Subcutaneous abdominal adipose tissue (tissue), 5 donors: Measurements from ENCODE around the gene THPO.

Experiments used
- H3K27ac ChIP-seq: one replicate; pipeline ENCODE4 v1.7.0; 2013; ENCODE audit warnings: low read depth, mild to moderate bottlenecking, inconsistent platforms, low read length, moderate library complexity
- H3K27me3 ChIP-seq, 5 donors: one replicate each; pipeline ENCODE4 v1.7.0; 2013; ENCODE audit warnings: low read length in 5 of 5, inconsistent platforms in 1 of 5; ENCODE audit not compliant: control insufficient read depth in 5 of 5, insufficient read depth in 4 of 5
- H3K36me3 ChIP-seq, 5 donors: one replicate each; pipeline ENCODE4 v1.7.0; 2013; ENCODE audit warnings: low read length in 5 of 5; ENCODE audit not compliant: control insufficient read depth in 5 of 5, insufficient read depth in 5 of 5
- H3K4me1 ChIP-seq, 5 donors: one replicate each; pipeline ENCODE4 v1.7.0; 2013; ENCODE audit warnings: low read length in 5 of 5, mild to moderate bottlenecking in 3 of 5, moderate library complexity in 1 of 5; ENCODE audit not compliant: control insufficient read depth in 5 of 5, insufficient read depth in 5 of 5
- H3K4me3 ChIP-seq, 5 donors: one replicate each; pipeline ENCODE4 v1.7.0; 2013; ENCODE audit warnings: low read length in 5 of 5, low read depth in 1 of 5
- H3K9ac ChIP-seq, 5 donors: one replicate each; pipeline ENCODE4 v1.7.0; 2013; ENCODE audit warnings: low read length in 5 of 5, mild to moderate bottlenecking in 4 of 5, moderate library complexity in 3 of 5
- H3K9me3 ChIP-seq, 5 donors: one replicate each; pipeline ENCODE4 v1.7.0; 2013; ENCODE audit warnings: low read length in 5 of 5; ENCODE audit not compliant: control insufficient read depth in 5 of 5
- donor health status: healthy.
- donor health status: healthy.
- donor health status: healthy.
- donor health status: healthy.
- donor health status: healthy.

The THPO gene

GRCh38 chr3:184335291-184335660 lies 42.7 kb downstream of the THPO start:
- Histone ChIP-seq H3K9ac (peak overlapping the region in 4 of 5 donors; percentile 63 to 87 (median 79)), H3K4me3 (peak overlapping the region; percentile 31 to 80 (median 74)), H3K27me3 (no peaks in the 10 kb centered on the region), H3K4me1 (peaks cover 8 to 55% (median 38%) of the 10 kb centered on the region in 5 donors), H3K27ac (peak overlapping the region; percentile 98), H3K9me3 (no peaks in the 10 kb centered on the region), H3K36me3 (peaks cover 0 to 50% (median 48%) of the 10 kb centered on the region in 5 donors)

DNA sequence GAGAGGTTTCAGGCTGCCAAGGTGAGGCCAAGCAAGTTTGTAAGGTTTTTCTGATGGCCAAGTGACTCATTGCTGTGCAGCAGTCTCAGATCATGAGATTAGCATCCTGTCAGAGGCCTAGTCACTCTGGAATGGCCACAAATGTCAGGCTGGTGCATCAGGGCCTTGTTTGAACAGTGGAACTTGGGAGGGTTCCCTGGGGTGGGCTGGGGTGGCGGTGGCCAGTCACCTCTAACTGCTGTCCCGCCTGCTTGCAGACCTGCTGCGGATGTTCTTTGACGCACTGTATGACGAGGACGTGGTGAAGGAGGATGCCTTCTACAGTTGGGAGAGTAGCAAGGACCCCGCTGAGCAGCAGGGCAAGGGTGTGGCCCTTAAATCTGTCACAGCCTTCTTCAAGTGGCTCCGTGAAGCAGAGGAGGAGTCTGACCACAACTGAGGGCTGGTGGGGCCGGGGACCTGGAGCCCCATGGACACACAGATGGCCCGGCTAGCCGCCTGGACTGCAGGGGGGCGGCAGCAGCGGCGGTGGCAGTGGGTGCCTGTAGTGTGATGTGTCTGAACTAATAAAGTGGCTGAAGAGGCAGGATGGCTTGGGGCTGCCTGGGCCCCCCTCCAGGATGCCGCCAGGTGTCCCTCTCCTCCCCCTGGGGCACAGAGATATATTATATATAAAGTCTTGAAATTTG lies 43.4 kb downstream of the THPO start:
- Histone ChIP-seq H3K4me1 (peaks cover 8 to 55% (median 38%) of the 10 kb centered on the region in 5 donors), H3K27me3 (no peaks in the 10 kb centered on the region), H3K9me3 (no peaks in the 10 kb centered on the region), H3K36me3 (peaks cover 2 to 57% (median 53%) of the 10 kb centered on the region in 5 donors), H3K9ac (no peak overlapping the region), H3K27ac (peak overlapping the region; percentile 98), H3K4me3 (no peak overlapping the region)

- Histone ChIP-seq H3K27ac (peak overlapping the region; percentile 39), H3K36me3 (peaks cover 4 to 66% (median 62%) of the 10 kb centered on the region in 5 donors), H3K9me3 (no peaks in the 10 kb centered on the region), H3K27me3 (no peaks in the 10 kb centered on the region), H3K4me1 (peaks cover 8 to 49% (median 32%) of the 10 kb centered on the region in 5 donors), H3K9ac (no peak overlapping the region), H3K4me3 (no peak overlapping the region)
Observed at GRCh38 chr3:184333700-184334099, 44.3 kb downstream of the THPO start.

DNA sequence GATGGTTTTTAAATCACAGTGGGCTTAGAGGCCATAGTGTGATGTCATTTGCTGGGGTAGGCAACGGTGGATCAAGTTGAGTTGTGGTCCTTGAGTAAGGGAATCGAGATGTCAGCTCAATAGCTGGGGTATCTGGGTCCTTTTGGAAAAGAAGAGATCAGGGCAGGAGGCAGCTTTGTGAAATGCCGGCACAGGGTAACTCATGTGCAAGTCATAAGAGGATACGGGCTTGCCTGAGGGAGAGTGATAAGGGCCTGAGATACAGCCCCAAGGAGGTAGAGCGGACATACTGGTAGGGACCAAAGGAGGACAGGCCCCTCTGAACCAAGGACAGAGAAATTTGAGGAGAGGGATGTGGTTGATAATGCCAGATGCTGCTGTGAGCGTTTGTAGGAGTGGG lies 44.8 kb downstream of the THPO start:
- Histone ChIP-seq H3K9me3 (no peaks in the 10 kb centered on the region), H3K27me3 (no peaks in the 10 kb centered on the region), H3K36me3 (peaks cover 4 to 71% (median 67%) of the 10 kb centered on the region in 5 donors), H3K4me3 (no peak overlapping the region), H3K27ac (peak overlapping the region; percentile 39), H3K4me1 (peaks cover 8 to 44% (median 27%) of the 10 kb centered on the region in 5 donors), H3K9ac (no peak overlapping the region)

- Histone ChIP-seq H3K27me3 (no peaks in the 10 kb centered on the region), H3K4me3 (no peak overlapping the region), H3K36me3 (peaks cover 4 to 77% (median 73%) of the 10 kb centered on the region in 5 donors), H3K27ac (peak overlapping the region; percentile 39), H3K9ac (peak overlapping the region in 2 of 5 donors; percentile 14 to 28), H3K9me3 (no peaks in the 10 kb centered on the region), H3K4me1 (peaks cover 8 to 37% (median 21%) of the 10 kb centered on the region in 5 donors)
Observed at GRCh38 chr3:184332370-184333090, 45.5 kb downstream of the THPO start.

DNA sequence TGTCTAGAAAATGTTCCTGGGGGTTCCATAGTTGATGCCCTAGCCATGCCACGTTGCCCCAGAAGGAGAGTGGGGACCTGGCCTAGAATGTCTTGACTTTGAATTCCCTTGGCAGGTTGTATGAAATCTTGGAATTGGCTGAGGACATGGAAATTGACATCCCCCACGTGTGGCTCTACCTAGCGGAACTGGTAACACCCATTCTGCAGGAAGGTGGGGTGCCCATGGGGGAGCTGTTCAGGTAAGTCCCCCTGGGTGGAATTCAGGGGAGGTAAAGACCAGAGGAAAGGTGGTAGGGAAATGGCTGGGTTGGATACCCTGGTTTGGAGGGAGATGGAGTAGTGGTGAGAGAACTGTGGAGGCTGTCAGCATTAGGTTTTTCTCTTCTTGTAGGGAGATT lies 49.5 kb downstream of the THPO start:
- Histone ChIP-seq H3K36me3 (peaks cover 14 to 98% (median 96%) of the 10 kb centered on the region in 5 donors), H3K9me3 (no peaks in the 10 kb centered on the region), H3K9ac (no peak overlapping the region), H3K27me3 (no peaks in the 10 kb centered on the region), H3K4me1 (peaks cover 3 to 21% (median 5%) of the 10 kb centered on the region in 5 donors), H3K4me3 (no peak overlapping the region), H3K27ac (no peak overlapping the region)

DNA sequence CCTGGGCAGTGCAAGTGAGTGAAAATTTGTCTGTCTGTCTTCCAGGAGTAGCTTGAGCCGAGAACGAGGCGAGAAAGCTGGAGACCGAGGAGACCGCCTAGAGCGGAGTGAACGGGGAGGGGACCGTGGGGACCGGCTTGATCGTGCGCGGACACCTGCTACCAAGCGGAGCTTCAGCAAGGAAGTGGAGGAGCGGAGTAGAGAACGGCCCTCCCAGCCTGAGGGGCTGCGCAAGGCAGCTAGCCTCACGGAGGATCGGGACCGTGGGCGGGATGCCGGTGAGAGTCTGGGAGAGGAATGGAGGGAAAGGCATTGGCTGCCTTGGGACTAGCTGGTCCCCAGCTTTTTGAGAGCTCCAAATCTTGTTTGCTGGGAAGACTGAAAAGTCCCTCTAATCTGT lies 50.8 kb downstream of the THPO start:
- H3K36me3 ChIP-seq: peaks cover 14 to 98% (median 96%) of the 10 kb centered on the region in 5 donors
- H3K4me3 ChIP-seq: no peak overlapping the region
- H3K9me3 ChIP-seq: no peaks in the 10 kb centered on the region
- H3K27ac ChIP-seq: no peak overlapping the region
- no peaks in the 10 kb centered on the region for H3K27me3 ChIP-seq
- H3K9ac ChIP-seq: no peak overlapping the region
- H3K4me1 ChIP-seq: peaks cover 11 to 21% (median 18%) of the 10 kb centered on the region in 5 donors

DNA sequence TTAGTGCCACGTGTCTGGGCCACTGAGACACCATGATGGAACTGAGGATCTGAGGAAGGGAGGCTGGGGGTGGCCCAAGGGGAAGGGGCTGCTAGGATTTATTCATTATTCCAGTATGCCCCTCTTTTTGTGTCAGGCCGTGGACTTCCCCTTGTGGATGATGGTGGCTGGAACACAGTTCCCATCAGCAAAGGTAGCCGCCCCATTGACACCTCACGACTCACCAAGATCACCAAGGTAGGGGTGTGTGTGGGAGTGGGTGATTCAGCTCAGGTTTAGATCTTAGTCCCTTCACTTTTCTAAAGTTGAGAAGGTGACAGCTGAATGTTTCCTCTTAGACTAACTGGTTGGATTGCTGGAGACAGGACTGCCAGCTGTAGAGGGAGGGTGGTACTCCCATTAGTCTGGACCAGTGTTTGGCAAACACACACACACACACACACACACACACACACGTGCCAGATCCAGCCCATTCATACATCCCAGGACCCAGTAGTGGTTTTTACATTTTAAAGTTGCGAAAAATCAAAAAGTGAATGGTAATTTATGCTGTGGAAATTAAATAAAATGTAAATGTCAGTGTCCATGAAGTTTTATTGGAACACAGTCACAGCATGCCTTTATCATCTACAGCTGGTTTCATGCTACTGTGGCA lies 52.2 kb downstream of the THPO start:
- Histone ChIP-seq H3K27me3 (no peaks in the 10 kb centered on the region), H3K36me3 (peaks cover 14 to 98% (median 96%) of the 10 kb centered on the region in 5 donors), H3K27ac (no peak overlapping the region), H3K4me3 (no peak overlapping the region), H3K9ac (no peak overlapping the region), H3K4me1 (peaks cover 14 to 31% (median 29%) of the 10 kb centered on the region in 5 donors), H3K9me3 (no peaks in the 10 kb centered on the region)

- Histone ChIP-seq H3K9me3 (no peaks in the 10 kb centered on the region), H3K4me1 (peaks cover 18 to 37% (median 34%) of the 10 kb centered on the region in 5 donors), H3K4me3 (no peak overlapping the region), H3K27me3 (no peaks in the 10 kb centered on the region), H3K36me3 (peaks cover 14 to 100% (median 98%) of the 10 kb centered on the region in 5 donors), H3K27ac (no peak overlapping the region), H3K9ac (no peak overlapping the region)
Observed at GRCh38 chr3:184325269-184325668, 52.7 kb downstream of the THPO start.

DNA sequence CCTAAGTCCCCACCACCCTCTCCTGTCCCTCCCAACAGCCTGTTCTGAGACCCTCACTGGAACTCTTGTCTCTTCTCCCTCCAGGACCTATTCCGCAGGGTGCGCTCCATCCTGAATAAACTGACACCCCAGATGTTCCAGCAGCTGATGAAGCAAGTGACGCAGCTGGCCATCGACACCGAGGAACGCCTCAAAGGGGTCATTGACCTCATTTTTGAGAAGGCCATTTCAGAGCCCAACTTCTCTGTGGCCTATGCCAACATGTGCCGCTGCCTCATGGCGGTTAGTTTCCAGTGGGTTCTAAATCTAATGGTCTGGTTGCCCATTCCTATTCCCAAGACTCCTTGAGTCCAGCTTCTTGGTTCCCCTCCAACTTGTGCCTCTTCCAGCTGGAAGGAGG lies 54.3 kb downstream of the THPO start:
- H3K4me3 ChIP-seq: no peak overlapping the region
- H3K9me3 ChIP-seq: no peaks in the 10 kb centered on the region
- H3K27ac ChIP-seq: peak overlapping the region; percentile 66
- H3K4me1 ChIP-seq: peaks cover 27 to 52% (median 49%) of the 10 kb centered on the region in 5 donors
- no peaks in the 10 kb centered on the region for H3K27me3 ChIP-seq
- peaks cover 10 to 89% (median 84%) of the 10 kb centered on the region in 5 donors for H3K36me3 ChIP-seq
- H3K9ac ChIP-seq: no peak overlapping the region
